HepG2 (cell line): ENCODE measurements around the gene TRAF4. TPM values are rescaled to one million over a fixed set of nuclear protein-coding genes. Genes with fewer than 3 reads are reported as not detected.

Experiments used
- HNRNPH1 ChIP-seq: fragments of 200-400 bp; formaldehyde crosslinking; optimal IDR thresholded peaks from 2 replicates; pipeline ENCODE3; 2017; ENCODE audit warnings: mild to moderate bottlenecking, low read depth, low read length
- NR2F6 ChIP-seq, 2 experiments: IDR thresholded peaks; 2 replicates each; pipeline ENCODE4 v1.6.1; 2016; ENCODE audit warnings: antibody characterized with exemption in 1 of 2, mild to moderate bottlenecking in 1 of 2
- REPIN1 ChIP-seq: sonication (generic); formaldehyde crosslinking; IDR thresholded peaks from 2 replicates; pipeline ENCODE4 v1.8.0; 2022; ENCODE audit warnings: missing genetic modification reagents, low read depth, mild to moderate bottlenecking, borderline replicate concordance
- SP2 ChIP-seq: sonication (generic); formaldehyde crosslinking; IDR thresholded peaks from 2 replicates; pipeline ENCODE4 v1.5.1; 2020; ENCODE audit warnings: mild to moderate bottlenecking, missing genetic modification reagents
- STAT5B ChIP-seq: sonication (generic); formaldehyde crosslinking; IDR thresholded peaks from 2 replicates; pipeline ENCODE4 v1.4.0; 2020; ENCODE audit warnings: missing genetic modification reagents
- ZNF761 ChIP-seq: sonication (generic); formaldehyde crosslinking; conservative IDR thresholded peaks from 2 replicates; pipeline ENCODE4 v1.4.0; 2020; ENCODE audit warnings: mild to moderate bottlenecking, missing genetic modification reagents
- polyA plus RNA-seq, 8 experiments: library from polyadenylated mRNA; depleted of rRNA in 3 of 8; stranded (reverse) in 7 of 8; unstranded in 1 of 8; fragments of >200 nt; fragmentation: Illumina TruSeq in 4 of 8; extraction: Trizol in 4 of 8; gene quantifications; 2 replicates each; pipeline versions ENCODE4 v1.2.1 to v1.2.3, GENCODE V29; 2011 to 2016; ENCODE audit warnings: low read depth in 4 of 8, missing spikeins in 1 of 8, mixed read lengths in 1 of 8; ENCODE audit not compliant: insufficient read depth in 1 of 8
- total RNA-seq, 5 experiments: library from RNA; depleted of rRNA; stranded (reverse); fragments of >200 nt; fragmentation: Illumina TruSeq; extraction: Trizol; gene quantifications; 2 replicates each; pipeline ENCODE4 v1.2.3, GENCODE V29; 2016; ENCODE audit warnings: low read depth in 1 of 5
- TF ChIP-seq, protein P1 (sequence below): sonication (generic); formaldehyde crosslinking; IDR thresholded peaks from 2 replicates; pipeline ENCODE4 v1.5.0; 2020; ENCODE audit warnings: mild to moderate bottlenecking, missing genetic modification reagents, borderline replicate concordance
- TF ChIP-seq, protein P2 (sequence below): sonication (generic); formaldehyde crosslinking; IDR thresholded peaks from 2 replicates; pipeline ENCODE4 v1.5.1; 2020; ENCODE audit warnings: missing genetic modification reagents, mild to moderate bottlenecking, borderline replicate concordance
- TF ChIP-seq, protein P3 (sequence below): sonication (generic); formaldehyde crosslinking; IDR thresholded peaks from 2 replicates; pipeline ENCODE4 v1.4.0; 2020; ENCODE audit warnings: missing genetic modification reagents
- TF ChIP-seq, protein P4 (sequence below), 2 experiments: fragments of 450-650 bp in 1 of 2; sonication (generic) in 1 of 2; formaldehyde crosslinking; IDR thresholded peaks; 2 replicates each; pipeline versions ENCODE4 v1.5.0 to v1.8.0; 2020 to 2022; ENCODE audit warnings: mild to moderate bottlenecking in 1 of 2, missing genetic modification reagents in 1 of 2
- TF ChIP-seq, protein P5 (sequence below): sonication (generic); formaldehyde crosslinking; IDR thresholded peaks from 2 replicates; pipeline ENCODE4 v1.5.0; 2020; ENCODE audit warnings: mild to moderate bottlenecking, missing genetic modification reagents
- TF ChIP-seq, protein P6 (sequence below): sonication (generic); formaldehyde crosslinking; IDR thresholded peaks from 2 replicates; pipeline ENCODE4 v1.4.0; 2020; ENCODE audit warnings: missing genetic modification reagents

Gene TRAF4
- total and polyA plus RNA-seq, 2 of the 13 experiments (the other 11 are each of a cell fraction or from before 2014, with no cell fraction given), result 86.0 to 89.9 TPM

DNA sequence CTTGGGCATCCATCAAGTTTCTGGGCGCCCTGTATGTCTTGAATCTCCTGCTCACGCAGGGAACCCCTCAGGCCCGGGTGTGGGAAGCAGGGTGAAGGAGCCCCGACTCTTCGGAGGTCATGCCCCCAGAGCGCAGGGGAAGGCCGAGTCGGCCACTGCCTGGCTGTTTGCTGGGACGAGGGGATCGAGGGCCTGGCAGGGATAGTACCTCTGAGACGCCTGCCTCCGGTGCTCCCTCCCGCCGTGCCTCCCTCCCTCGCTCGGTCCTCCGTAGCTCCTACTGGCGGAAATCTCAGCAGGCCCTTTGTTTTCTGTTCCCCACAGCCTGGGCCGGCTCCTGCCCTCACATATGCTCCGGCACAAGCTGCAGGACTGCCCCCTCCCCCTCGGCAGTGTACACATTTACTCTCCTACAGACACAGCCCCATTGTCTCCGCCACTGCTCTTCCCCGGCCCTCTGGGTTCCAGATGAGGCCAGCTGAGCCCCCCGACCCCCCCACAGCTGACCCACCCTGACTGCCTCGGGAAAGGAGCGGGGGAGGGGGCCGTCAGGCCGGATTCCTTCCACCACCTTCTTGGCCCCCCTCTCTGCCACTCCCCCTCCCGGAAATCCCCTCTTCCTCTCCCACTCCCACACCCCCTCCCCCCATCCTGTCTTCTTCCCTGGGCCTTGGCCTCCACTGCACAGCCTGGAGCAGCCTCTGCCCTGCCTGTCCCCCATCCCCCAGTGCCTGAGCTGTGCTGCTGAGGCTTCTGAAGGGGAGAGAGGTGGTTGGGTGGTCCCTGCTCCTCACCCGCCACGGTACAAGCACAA is 1.4 kb downstream of the TRAF4 start (continued):
- TF ChIP-seq, protein P1, sequence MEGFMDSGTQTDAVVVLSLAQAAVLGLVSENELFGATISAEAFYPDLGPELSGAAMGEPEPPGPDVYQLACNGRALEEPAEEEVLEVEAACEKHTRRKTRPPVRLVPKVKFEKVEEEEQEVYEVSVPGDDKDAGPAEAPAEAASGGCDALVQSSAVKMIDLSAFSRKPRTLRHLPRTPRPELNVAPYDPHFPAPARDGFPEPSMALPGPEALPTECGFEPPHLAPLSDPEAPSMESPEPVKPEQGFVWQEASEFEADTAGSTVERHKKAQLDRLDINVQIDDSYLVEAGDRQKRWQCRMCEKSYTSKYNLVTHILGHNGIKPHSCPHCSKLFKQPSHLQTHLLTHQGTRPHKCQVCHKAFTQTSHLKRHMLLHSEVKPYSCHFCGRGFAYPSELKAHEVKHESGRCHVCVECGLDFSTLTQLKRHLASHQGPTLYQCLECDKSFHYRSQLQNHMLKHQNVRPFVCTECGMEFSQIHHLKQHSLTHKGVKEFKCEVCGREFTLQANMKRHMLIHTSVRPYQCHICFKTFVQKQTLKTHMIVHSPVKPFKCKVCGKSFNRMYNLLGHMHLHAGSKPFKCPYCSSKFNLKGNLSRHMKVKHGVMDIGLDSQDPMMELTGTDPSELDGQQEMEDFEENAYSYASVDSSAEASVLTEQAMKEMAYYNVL (CRISPR knock-in tag), result peak; percentile 31; the same call in 1 of the 2 replicates
- TF ChIP-seq HNRNPH1, result peak; percentile 84
- 0 out of 2 replicates have a peak, but pooled peaks have one; percentile 29 for TF ChIP-seq ZNF761 (CRISPR knock-in tag)
- TF ChIP-seq, protein P2, sequence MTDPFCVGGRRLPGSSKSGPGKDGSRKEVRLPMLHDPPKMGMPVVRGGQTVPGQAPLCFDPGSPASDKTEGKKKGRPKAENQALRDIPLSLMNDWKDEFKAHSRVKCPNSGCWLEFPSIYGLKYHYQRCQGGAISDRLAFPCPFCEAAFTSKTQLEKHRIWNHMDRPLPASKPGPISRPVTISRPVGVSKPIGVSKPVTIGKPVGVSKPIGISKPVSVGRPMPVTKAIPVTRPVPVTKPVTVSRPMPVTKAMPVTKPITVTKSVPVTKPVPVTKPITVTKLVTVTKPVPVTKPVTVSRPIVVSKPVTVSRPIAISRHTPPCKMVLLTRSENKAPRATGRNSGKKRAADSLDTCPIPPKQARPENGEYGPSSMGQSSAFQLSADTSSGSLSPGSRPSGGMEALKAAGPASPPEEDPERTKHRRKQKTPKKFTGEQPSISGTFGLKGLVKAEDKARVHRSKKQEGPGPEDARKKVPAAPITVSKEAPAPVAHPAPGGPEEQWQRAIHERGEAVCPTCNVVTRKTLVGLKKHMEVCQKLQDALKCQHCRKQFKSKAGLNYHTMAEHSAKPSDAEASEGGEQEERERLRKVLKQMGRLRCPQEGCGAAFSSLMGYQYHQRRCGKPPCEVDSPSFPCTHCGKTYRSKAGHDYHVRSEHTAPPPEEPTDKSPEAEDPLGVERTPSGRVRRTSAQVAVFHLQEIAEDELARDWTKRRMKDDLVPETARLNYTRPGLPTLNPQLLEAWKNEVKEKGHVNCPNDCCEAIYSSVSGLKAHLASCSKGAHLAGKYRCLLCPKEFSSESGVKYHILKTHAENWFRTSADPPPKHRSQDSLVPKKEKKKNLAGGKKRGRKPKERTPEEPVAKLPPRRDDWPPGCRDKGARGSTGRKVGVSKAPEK (CRISPR knock-in tag), result no peak
- TF ChIP-seq NR2F6 (IDR thresholded peaks at IDR 0.05), result no peak
- peak; percentile 80 for TF ChIP-seq NR2F6 (CRISPR knock-in tag; IDR thresholded peaks at IDR 0.05)
- TF ChIP-seq, protein P3, sequence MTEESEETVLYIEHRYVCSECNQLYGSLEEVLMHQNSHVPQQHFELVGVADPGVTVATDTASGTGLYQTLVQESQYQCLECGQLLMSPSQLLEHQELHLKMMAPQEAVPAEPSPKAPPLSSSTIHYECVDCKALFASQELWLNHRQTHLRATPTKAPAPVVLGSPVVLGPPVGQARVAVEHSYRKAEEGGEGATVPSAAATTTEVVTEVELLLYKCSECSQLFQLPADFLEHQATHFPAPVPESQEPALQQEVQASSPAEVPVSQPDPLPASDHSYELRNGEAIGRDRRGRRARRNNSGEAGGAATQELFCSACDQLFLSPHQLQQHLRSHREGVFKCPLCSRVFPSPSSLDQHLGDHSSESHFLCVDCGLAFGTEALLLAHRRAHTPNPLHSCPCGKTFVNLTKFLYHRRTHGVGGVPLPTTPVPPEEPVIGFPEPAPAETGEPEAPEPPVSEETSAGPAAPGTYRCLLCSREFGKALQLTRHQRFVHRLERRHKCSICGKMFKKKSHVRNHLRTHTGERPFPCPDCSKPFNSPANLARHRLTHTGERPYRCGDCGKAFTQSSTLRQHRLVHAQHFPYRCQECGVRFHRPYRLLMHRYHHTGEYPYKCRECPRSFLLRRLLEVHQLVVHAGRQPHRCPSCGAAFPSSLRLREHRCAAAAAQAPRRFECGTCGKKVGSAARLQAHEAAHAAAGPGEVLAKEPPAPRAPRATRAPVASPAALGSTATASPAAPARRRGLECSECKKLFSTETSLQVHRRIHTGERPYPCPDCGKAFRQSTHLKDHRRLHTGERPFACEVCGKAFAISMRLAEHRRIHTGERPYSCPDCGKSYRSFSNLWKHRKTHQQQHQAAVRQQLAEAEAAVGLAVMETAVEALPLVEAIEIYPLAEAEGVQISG (CRISPR knock-in tag), result 0 out of 2 replicates have a peak, but pooled peaks have one; percentile 65
- TF ChIP-seq, protein P4, sequence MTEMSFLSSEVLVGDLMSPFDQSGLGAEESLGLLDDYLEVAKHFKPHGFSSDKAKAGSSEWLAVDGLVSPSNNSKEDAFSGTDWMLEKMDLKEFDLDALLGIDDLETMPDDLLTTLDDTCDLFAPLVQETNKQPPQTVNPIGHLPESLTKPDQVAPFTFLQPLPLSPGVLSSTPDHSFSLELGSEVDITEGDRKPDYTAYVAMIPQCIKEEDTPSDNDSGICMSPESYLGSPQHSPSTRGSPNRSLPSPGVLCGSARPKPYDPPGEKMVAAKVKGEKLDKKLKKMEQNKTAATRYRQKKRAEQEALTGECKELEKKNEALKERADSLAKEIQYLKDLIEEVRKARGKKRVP (CRISPR knock-in tag; IDR thresholded peaks at IDR 0.05), result no peak
- TF ChIP-seq, protein P5, sequence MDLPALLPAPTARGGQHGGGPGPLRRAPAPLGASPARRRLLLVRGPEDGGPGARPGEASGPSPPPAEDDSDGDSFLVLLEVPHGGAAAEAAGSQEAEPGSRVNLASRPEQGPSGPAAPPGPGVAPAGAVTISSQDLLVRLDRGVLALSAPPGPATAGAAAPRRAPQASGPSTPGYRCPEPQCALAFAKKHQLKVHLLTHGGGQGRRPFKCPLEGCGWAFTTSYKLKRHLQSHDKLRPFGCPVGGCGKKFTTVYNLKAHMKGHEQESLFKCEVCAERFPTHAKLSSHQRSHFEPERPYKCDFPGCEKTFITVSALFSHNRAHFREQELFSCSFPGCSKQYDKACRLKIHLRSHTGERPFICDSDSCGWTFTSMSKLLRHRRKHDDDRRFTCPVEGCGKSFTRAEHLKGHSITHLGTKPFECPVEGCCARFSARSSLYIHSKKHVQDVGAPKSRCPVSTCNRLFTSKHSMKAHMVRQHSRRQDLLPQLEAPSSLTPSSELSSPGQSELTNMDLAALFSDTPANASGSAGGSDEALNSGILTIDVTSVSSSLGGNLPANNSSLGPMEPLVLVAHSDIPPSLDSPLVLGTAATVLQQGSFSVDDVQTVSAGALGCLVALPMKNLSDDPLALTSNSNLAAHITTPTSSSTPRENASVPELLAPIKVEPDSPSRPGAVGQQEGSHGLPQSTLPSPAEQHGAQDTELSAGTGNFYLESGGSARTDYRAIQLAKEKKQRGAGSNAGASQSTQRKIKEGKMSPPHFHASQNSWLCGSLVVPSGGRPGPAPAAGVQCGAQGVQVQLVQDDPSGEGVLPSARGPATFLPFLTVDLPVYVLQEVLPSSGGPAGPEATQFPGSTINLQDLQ (CRISPR knock-in tag), result peak; percentile 69; the same call in 1 of the 2 replicates
- TF ChIP-seq, protein P6, sequence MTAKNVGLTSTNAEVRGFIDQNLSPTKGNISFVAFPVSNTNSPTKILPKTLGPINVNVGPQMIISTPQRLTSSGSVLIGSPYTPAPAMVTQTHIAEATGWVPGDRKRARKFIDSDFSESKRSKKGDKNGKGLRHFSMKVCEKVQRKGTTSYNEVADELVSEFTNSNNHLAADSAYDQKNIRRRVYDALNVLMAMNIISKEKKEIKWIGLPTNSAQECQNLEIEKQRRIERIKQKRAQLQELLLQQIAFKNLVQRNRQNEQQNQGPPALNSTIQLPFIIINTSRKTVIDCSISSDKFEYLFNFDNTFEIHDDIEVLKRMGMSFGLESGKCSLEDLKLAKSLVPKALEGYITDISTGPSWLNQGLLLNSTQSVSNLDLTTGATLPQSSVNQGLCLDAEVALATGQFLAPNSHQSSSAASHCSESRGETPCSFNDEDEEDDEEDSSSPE (CRISPR knock-in tag), result no peak
- no peak for TF ChIP-seq REPIN1 (CRISPR knock-in tag)
- TF ChIP-seq STAT5B, result no peak
- 0 out of 2 replicates have a peak, but pooled peaks have one; percentile 1 for TF ChIP-seq SP2 (CRISPR knock-in tag)
